HG03139 (cell line): Measurements from ENCODE around the gene BCL2.

Experiments used
- ATAC-seq: cut with Tn5 transposase; IDR thresholded peaks from one replicate; pipeline ENCODE4 v1.9.1; 2021; ENCODE audit not compliant: unreplicated experiment

Gene BCL2

GRCh38 chr18:63147973-63148372 lies 171.6 kb downstream of the BCL2 start:
- ATAC-seq = no peak

- no peak for ATAC-seq
Measured at GRCh38 chr18:63146828-63147409, 172.7 kb downstream of the BCL2 start.

GRCh38 chr18:63145851-63146555 lies 173.6 kb downstream of the BCL2 start:
- no peak for ATAC-seq

GRCh38 chr18:63145166-63145850 lies 174.3 kb downstream of the BCL2 start:
- ATAC-seq = no peak

- ATAC-seq = no peak
Measured at GRCh38 chr18:63144748-63145147, 174.8 kb downstream of the BCL2 start.

- ATAC-seq = no peak
Measured at GRCh38 chr18:63143330-63143771, 176.2 kb downstream of the BCL2 start.

GRCh38 chr18:63142594-63143225 lies 176.9 kb downstream of the BCL2 start:
- no peak for ATAC-seq

- ATAC-seq = peak; percentile 38
Measured at GRCh38 chr18:63141778-63142176, 177.8 kb downstream of the BCL2 start.

GRCh38 chr18:63140997-63141777 lies 178.4 kb downstream of the BCL2 start:
- ATAC-seq = no peak

GRCh38 chr18:63140038-63140450 lies 179.5 kb downstream of the BCL2 start:
- ATAC-seq = no peak

- ATAC-seq = peak; percentile 41
Measured at GRCh38 chr18:63138436-63139340, 180.9 kb downstream of the BCL2 start.

- peak; percentile 12 for ATAC-seq
Measured at GRCh38 chr18:63137999-63138435, 181.6 kb downstream of the BCL2 start.

GRCh38 chr18:63135101-63135500 lies 184.5 kb downstream of the BCL2 start:
- ATAC-seq = no peak

GRCh38 chr18:63132819-63133200 lies 186.8 kb downstream of the BCL2 start:
- ATAC-seq = no peak

GRCh38 chr18:63131959-63132818 lies 187.4 kb downstream of the BCL2 start:
- no peak for ATAC-seq

- ATAC-seq = no peak
Measured at GRCh38 chr18:63131106-63131958, 188.2 kb downstream of the BCL2 start.

GRCh38 chr18:63130176-63130575 lies 189.4 kb downstream of the BCL2 start:
- ATAC-seq = no peak
